Caco-2 (cell line): ENCODE data around the gene PRR29. TPM values are rescaled to one million over a fixed set of nuclear protein-coding genes. Genes with fewer than 3 reads are reported as not detected.

Experiments used
- BruUV-seq: library from RNA; stranded (reverse); fragments of 400-500 nt; replicated peaks from 2 replicates; lab custom pipeline; 2021; lab: Mats Ljungman, UMichigan
- CTCF ChIA-PET: fragments of 300-600 bp; sonication (Branson Sonifier 250); formaldehyde crosslinking; loops from one replicate; lab custom pipeline; 2022; ENCODE audit warnings: antibody characterized with exemption; lab: Charles Lee
- POLR2A ChIA-PET: fragments of 300-600 bp; sonication (Branson Sonifier 250); formaldehyde crosslinking; loops from one replicate; lab custom pipeline; 2022; ENCODE audit warnings: antibody characterized with exemption; lab: Charles Lee
- DNase-seq, 2 experiments: peaks; one replicate each; pipeline versions ENCODE4 v3.0.0 to v3.0.0-alpha.2; 2020 to 2022
- H3K27me3 ChIP-seq: replicated peaks from 2 replicates; pipeline ENCODE4 v1.6.0; 2011; ENCODE audit warnings: low read length; ENCODE audit not compliant: control insufficient read depth, insufficient read depth
- H3K36me3 ChIP-seq: 2 replicates; pipeline ENCODE4 v1.5.1; 2011; ENCODE audit warnings: low read length; ENCODE audit not compliant: control insufficient read depth, insufficient read depth
- H3K4me1 ChIP-seq: fragments of 250-450 bp; sonication (Bioruptor Pico); 2 replicates; pipeline ENCODE4 v1.5.1; 2020; ENCODE audit warnings: mild to moderate bottlenecking
- H3K4me3 ChIP-seq: 2 replicates; pipeline ENCODE4 v1.5.1; 2011; ENCODE audit warnings: low read depth, mild to moderate bottlenecking, control low read depth, low read length
- H3K9me3 ChIP-seq: fragments of 250-450 bp; sonication (Bioruptor Pico); 2 replicates; pipeline ENCODE4 v1.5.1; 2020; ENCODE audit warnings: mild to moderate bottlenecking, moderate library complexity
- H3K27ac Mint-ChIP-seq: one replicate; pipeline ENCODE4 v1.8.0; 2022; ENCODE audit warnings: mixed read lengths; ENCODE audit not compliant: unreplicated experiment
- H3K27me3 Mint-ChIP-seq: one replicate; pipeline ENCODE4 v1.8.0; 2022; ENCODE audit warnings: mixed read lengths; ENCODE audit not compliant: insufficient read depth, unreplicated experiment
- H3K36me3 Mint-ChIP-seq: one replicate; pipeline ENCODE4 v1.8.0; 2022; ENCODE audit warnings: mild to moderate bottlenecking, mixed read lengths; ENCODE audit not compliant: insufficient read depth, unreplicated experiment
- H3K4me1 Mint-ChIP-seq: one replicate; pipeline ENCODE4 v1.8.0; 2022; ENCODE audit warnings: low read depth, mixed read lengths; ENCODE audit not compliant: unreplicated experiment
- H3K4me3 Mint-ChIP-seq: one replicate; pipeline ENCODE4 v1.8.0; 2022; ENCODE audit warnings: mild to moderate bottlenecking, moderate library complexity, mixed read lengths; ENCODE audit not compliant: unreplicated experiment
- H3K9me3 Mint-ChIP-seq: one replicate; pipeline ENCODE4 v1.8.0; 2022; ENCODE audit warnings: mixed read lengths; ENCODE audit not compliant: unreplicated experiment
- intact Hi-C: fragments of 100-400 bp; cut with micrococcal nuclease; formaldehyde crosslinking; loops from one replicate; pipeline ENCODE4 v1.10.0; 2022; ENCODE audit not compliant: unreplicated experiment
- total RNA-seq: library from RNA; stranded (reverse); gene quantifications from 2 replicates; pipeline ENCODE4 v1.2.3, GENCODE V29; 2022
- TF ChIP-seq, protein P1 (sequence below), 2 experiments: fragments of 200-600 bp in 1 of 2; IDR thresholded peaks; 1 replicate in 1 of 2; 2 replicates in 1 of 2; pipeline versions ENCODE4 v1.5.1 to v1.8.0; 2011 to 2022; ENCODE audit warnings: antibody characterized with exemption in 1 of 2, control low read depth in 1 of 2, inconsistent platforms in 1 of 2, low read depth in 1 of 2, low read length in 1 of 2, mild to moderate bottlenecking in 1 of 2, moderate library complexity in 1 of 2; ENCODE audit not compliant: insufficient read depth in 1 of 2, severe bottlenecking in 1 of 2, unreplicated experiment in 1 of 2

Gene PRR29
- total RNA-seq, 1 experiment from 2014 or later: not detected

DNA sequence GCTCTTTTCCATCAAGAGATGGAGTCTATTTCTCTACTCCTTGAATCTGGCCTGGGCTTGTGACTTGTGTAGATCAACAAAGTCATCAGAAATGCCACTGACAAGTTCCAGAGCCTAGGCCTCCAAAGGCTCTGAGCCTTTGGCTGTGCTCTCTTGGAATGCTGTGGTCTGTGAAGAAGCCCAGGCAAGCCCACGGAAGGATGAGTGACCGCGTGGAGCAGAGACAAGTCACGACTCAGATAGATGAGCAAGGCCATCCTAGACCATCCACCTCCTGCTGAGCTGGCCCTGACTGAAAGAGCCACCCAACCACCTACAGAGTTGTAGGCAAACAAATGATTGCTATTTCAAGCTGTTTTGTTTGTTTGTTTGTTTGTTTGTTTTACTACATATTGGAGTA, 33.9 kb downstream of the PRR29 start:
- H3K27ac Mint-ChIP-seq: no peak overlapping the region
- no peaks in the 10 kb centered on the region for H3K27me3 ChIP-seq
- no peak for DNase-seq
- no peaks in the 10 kb centered on the region for H3K9me3 Mint-ChIP-seq
- H3K36me3 ChIP-seq: no peaks in the 10 kb centered on the region
- H3K27me3 Mint-ChIP-seq: no peaks in the 10 kb centered on the region
- no peak overlapping the region for H3K4me3 Mint-ChIP-seq
- ChIA-PET CTCF (interaction anchor here (9.1 kb wide), 1 partner anchor 102 kb away, joined by 277 read pairs; no protein-coding TSS in a partner anchor), POLR2A (no interaction called here)
- intact Hi-C loops: no loop called here
- no peak overlapping the region for H3K4me3 ChIP-seq
- H3K4me1 ChIP-seq: no peaks in the 10 kb centered on the region
- no peaks in the 10 kb centered on the region for H3K9me3 ChIP-seq
- TF ChIP-seq, protein P1, sequence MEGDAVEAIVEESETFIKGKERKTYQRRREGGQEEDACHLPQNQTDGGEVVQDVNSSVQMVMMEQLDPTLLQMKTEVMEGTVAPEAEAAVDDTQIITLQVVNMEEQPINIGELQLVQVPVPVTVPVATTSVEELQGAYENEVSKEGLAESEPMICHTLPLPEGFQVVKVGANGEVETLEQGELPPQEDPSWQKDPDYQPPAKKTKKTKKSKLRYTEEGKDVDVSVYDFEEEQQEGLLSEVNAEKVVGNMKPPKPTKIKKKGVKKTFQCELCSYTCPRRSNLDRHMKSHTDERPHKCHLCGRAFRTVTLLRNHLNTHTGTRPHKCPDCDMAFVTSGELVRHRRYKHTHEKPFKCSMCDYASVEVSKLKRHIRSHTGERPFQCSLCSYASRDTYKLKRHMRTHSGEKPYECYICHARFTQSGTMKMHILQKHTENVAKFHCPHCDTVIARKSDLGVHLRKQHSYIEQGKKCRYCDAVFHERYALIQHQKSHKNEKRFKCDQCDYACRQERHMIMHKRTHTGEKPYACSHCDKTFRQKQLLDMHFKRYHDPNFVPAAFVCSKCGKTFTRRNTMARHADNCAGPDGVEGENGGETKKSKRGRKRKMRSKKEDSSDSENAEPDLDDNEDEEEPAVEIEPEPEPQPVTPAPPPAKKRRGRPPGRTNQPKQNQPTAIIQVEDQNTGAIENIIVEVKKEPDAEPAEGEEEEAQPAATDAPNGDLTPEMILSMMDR (IDR thresholded peaks at IDR 0.05; ENCODE audit: insufficient read depth in 1 of 2, low read depth in 1 of 2, low read length in 1 of 2, severe bottlenecking in 1 of 2, unreplicated experiment in 1 of 2): no peak
- no peaks in the 10 kb centered on the region for H3K4me1 Mint-ChIP-seq
- no TSS peak for BruUV-seq
- H3K36me3 Mint-ChIP-seq: no peaks in the 10 kb centered on the region

DNA sequence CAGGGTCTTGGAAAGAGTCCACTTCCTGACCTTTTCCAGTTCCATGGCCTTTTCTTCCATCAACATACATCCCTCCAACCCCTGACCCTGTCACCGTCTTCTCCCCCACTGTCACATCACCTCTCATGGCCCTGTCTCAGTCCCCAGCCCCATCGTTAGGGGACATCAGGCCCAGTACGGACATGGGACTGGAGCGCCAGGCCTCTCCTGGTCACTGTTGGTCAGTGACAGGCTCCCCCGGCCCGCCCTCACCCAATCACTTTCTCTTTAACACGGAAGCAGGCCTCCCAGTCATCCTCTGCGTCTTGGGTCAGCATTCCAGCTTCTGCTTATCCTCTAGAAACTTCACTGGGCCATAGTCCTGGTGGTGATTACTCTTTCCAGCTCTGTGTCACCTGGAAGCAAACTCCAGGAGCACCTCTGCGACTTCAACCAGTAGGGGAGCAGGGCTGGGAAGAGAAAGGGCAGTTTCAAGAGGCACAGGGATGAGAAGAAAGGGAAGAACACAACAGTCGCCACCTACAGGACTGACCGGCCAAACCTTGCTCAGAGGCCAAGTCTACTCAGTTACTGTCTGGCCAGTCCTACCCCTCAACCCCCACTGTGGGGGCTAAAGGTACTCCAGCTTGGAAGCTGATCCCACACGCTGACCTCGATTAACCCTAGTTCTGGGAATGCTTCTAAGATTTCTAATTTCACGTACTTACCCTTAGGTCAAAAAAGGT, 38.2 kb downstream of the PRR29 start:
- Mint-ChIP-seq H3K27ac (no peak overlapping the region), H3K4me1 (no peaks in the 10 kb centered on the region), H3K4me3 (no peak overlapping the region), H3K36me3 (peaks cover 11% of the 10 kb centered on the region), H3K9me3 (no peaks in the 10 kb centered on the region), H3K27me3 (no peaks in the 10 kb centered on the region)
- POLR2A ChIA-PET: no interaction called here
- CTCF ChIA-PET: interaction anchor here (0.7 to 1.0 kb wide), 2 partner anchors 9 to 97 kb away, joined by 3 to 8 read pairs; no protein-coding TSS in a partner anchor
- Histone ChIP-seq H3K4me1 (peaks cover 7% of the 10 kb centered on the region; the same call in 1 of the 2 replicates), H3K36me3 (no peaks in the 10 kb centered on the region), H3K4me3 (no peak overlapping the region), H3K27me3 (no peaks in the 10 kb centered on the region), H3K9me3 (no peaks in the 10 kb centered on the region)
- no TSS peak for BruUV-seq
- intact Hi-C loops: no loop called here
- TF ChIP-seq, protein P1 (IDR thresholded peaks at IDR 0.05; ENCODE audit: insufficient read depth in 1 of 2, low read depth in 1 of 2, low read length in 1 of 2, severe bottlenecking in 1 of 2, unreplicated experiment in 1 of 2): peak; percentile 19 to 30
- peak in 1 of 2 experiments; percentile 37 for DNase-seq

DNA sequence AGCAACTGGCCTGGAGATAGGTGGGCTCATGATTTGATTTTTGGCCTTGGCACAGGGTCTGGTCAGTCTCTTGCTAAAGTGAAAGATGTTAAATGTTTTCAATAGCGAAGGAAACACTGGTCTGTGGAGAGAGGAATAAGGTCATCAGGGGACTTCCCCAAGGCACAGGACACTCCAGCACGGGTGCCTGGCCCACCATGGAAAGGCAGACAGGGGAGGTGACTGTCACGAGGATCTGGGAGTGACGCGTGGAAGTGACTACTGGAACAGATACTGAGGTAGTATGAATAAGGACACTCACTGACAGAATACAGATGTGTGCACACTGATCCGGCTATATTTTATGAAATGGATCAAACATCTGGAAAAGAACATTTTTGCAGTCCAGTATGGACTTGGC, 39.0 kb downstream of the PRR29 start:
- Mint-ChIP-seq H3K27me3 (no peaks in the 10 kb centered on the region), H3K4me1 (no peaks in the 10 kb centered on the region), H3K27ac (peak overlapping the region; percentile 34), H3K9me3 (no peaks in the 10 kb centered on the region), H3K4me3 (no peak overlapping the region), H3K36me3 (peaks cover 16% of the 10 kb centered on the region)
- intact Hi-C loops: no loop called here
- POLR2A ChIA-PET: no interaction called here
- no peak for DNase-seq
- Histone ChIP-seq H3K9me3 (no peaks in the 10 kb centered on the region), H3K4me1 (peaks cover 7% of the 10 kb centered on the region; the same call in 1 of the 2 replicates), H3K27me3 (no peaks in the 10 kb centered on the region), H3K36me3 (no peaks in the 10 kb centered on the region), H3K4me3 (no peak overlapping the region)
- CTCF ChIA-PET: interaction anchor here (0.7 kb wide), 1 partner anchor 10 kb away, joined by 8 read pairs; no protein-coding TSS in a partner anchor
- TF ChIP-seq, protein P1 (IDR thresholded peaks at IDR 0.05; ENCODE audit: insufficient read depth in 1 of 2, low read depth in 1 of 2, low read length in 1 of 2, severe bottlenecking in 1 of 2, unreplicated experiment in 1 of 2): no peak
- BruUV-seq: no TSS peak
